ENCODE measurements around the gene ADNP.

Gene ADNP

DNA sequence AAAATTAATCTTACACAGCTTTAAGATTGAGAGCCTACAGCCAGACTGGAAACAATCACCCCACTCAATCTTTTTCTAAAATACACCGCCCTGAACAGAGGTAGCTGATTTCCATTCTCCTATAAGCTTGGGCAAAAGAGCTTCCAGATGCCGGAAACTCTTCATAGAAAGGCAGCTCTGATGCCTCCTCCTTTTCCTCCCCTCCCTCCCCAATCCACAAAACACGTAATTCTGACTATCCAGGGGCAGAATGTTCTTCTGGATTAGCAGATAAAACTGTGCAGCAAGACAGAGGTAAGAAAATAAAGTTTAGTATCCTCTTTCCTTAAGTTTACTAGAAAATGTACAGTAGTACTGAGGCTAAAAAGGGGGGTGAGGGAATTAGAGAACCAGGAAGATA is 15.8 kb downstream of the ADNP start:
- TF ChIP-seq TCF12 (IDR thresholded peaks at IDR 0.05; ENCODE audit: low read depth) (no peak), ZBTB7A (IDR thresholded peaks at IDR 0.05; ENCODE audit: low read depth) (no peak), YY1 (IDR thresholded peaks at IDR 0.05; ENCODE audit: low read depth) (no peak), TEAD4 (IDR thresholded peaks at IDR 0.05) (no peak), CEBPB (IDR thresholded peaks at IDR 0.05) (no peak), EGR1 (IDR thresholded peaks at IDR 0.05) (no peak), RAD21 (IDR thresholded peaks at IDR 0.05; ENCODE audit: low read depth) (no peak), CREB1 (IDR thresholded peaks at IDR 0.05; ENCODE audit: low read depth) (no peak), FOXM1 (IDR thresholded peaks at IDR 0.05; ENCODE audit: borderline replicate concordance, low read depth) (no peak)
- TF ChIP-seq, protein P1, sequence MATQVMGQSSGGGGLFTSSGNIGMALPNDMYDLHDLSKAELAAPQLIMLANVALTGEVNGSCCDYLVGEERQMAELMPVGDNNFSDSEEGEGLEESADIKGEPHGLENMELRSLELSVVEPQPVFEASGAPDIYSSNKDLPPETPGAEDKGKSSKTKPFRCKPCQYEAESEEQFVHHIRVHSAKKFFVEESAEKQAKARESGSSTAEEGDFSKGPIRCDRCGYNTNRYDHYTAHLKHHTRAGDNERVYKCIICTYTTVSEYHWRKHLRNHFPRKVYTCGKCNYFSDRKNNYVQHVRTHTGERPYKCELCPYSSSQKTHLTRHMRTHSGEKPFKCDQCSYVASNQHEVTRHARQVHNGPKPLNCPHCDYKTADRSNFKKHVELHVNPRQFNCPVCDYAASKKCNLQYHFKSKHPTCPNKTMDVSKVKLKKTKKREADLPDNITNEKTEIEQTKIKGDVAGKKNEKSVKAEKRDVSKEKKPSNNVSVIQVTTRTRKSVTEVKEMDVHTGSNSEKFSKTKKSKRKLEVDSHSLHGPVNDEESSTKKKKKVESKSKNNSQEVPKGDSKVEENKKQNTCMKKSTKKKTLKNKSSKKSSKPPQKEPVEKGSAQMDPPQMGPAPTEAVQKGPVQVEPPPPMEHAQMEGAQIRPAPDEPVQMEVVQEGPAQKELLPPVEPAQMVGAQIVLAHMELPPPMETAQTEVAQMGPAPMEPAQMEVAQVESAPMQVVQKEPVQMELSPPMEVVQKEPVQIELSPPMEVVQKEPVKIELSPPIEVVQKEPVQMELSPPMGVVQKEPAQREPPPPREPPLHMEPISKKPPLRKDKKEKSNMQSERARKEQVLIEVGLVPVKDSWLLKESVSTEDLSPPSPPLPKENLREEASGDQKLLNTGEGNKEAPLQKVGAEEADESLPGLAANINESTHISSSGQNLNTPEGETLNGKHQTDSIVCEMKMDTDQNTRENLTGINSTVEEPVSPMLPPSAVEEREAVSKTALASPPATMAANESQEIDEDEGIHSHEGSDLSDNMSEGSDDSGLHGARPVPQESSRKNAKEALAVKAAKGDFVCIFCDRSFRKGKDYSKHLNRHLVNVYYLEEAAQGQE (IDR thresholded peaks at IDR 0.05; ENCODE audit: low read depth): no peak
- TF ChIP-seq, protein P2, sequence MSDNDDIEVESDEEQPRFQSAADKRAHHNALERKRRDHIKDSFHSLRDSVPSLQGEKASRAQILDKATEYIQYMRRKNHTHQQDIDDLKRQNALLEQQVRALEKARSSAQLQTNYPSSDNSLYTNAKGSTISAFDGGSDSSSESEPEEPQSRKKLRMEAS (IDR thresholded peaks at IDR 0.05): no peak
- TF ChIP-seq, protein P3, sequence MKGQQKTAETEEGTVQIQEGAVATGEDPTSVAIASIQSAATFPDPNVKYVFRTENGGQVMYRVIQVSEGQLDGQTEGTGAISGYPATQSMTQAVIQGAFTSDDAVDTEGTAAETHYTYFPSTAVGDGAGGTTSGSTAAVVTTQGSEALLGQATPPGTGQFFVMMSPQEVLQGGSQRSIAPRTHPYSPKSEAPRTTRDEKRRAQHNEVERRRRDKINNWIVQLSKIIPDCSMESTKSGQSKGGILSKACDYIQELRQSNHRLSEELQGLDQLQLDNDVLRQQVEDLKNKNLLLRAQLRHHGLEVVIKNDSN (IDR thresholded peaks at IDR 0.05): no peak

DNA sequence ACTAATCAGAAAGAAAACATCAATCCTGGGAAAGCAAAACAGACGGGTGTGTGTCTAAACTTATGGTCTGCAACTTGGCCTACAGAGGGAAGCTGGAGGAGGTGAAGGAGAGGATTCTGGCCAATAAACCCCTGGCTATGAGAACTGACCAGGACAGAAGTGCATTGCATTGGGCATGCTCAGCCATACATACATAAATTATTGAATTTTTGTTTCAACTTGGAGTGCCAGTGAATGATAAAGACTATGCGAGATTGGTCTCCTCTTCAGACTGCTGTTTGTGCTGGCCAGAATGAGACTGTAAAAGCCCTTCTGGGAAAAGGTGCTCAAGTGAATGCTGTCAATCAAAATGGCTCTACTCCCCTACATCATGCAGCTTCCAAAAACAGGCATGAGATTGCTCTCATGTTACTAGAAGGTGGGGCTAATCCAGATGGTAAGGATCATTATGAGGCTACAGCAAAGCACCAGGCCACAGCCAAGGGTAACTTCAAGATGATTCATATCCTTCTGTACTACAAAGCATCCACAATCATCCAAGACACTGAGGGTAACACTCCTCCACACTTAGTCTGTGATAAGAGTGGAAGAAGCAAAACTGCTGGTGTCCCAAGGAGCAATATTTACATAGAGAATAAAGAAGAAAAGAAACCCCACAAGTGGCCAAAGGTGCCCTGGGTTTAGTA is 17.4 kb downstream of the ADNP start:
- TF ChIP-seq EP300 (IDR thresholded peaks at IDR 0.05; ENCODE audit: borderline replicate concordance) (no peak), ZBTB7A (IDR thresholded peaks at IDR 0.05; ENCODE audit: low read depth) (no peak), YY1 (IDR thresholded peaks at IDR 0.05; ENCODE audit: low read depth) (no peak), FOXM1 (IDR thresholded peaks at IDR 0.05; ENCODE audit: borderline replicate concordance, low read depth) (no peak), EGR1 (IDR thresholded peaks at IDR 0.05) (no peak), TEAD4 (IDR thresholded peaks at IDR 0.05) (no peak), CREB1 (IDR thresholded peaks at IDR 0.05; ENCODE audit: low read depth) (no peak), CEBPB (IDR thresholded peaks at IDR 0.05) (no peak), TCF12 (IDR thresholded peaks at IDR 0.05; ENCODE audit: low read depth) (no peak), RAD21 (IDR thresholded peaks at IDR 0.05; ENCODE audit: low read depth) (no peak)
- TF ChIP-seq, protein P1 (IDR thresholded peaks at IDR 0.05; ENCODE audit: low read depth): no peak
- TF ChIP-seq, protein P2 (IDR thresholded peaks at IDR 0.05): no peak

DNA sequence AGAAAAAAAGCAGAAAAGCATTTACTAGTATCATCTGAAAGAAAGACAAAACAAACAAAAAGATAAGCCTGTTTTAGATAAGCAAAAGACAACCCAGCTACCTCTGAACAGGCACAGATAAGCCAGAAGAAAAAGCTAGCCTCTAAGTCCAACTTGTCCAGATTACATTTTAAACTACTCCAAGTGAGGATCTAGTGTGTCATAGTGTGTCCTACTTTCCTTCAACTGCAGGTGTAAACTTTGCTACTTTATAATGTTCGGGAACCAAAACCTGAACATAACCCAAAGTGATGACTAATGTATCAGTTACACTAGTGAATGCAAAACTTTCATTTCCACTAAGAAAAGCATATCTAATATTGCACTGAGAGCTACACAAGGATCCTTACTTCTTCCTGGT is 19.5 kb downstream of the ADNP start:
- TF ChIP-seq EGR1 (IDR thresholded peaks at IDR 0.05): no peak
- TF ChIP-seq, protein P3 (IDR thresholded peaks at IDR 0.05): no peak
- TF ChIP-seq, protein P2 (IDR thresholded peaks at IDR 0.05): no peak
- no peak for TF ChIP-seq ZBTB7A (IDR thresholded peaks at IDR 0.05; ENCODE audit: low read depth)
- TF ChIP-seq YY1 (IDR thresholded peaks at IDR 0.05; ENCODE audit: low read depth): no peak
- TF ChIP-seq EP300 (IDR thresholded peaks at IDR 0.05; ENCODE audit: borderline replicate concordance): no peak
- no peak for TF ChIP-seq RAD21 (IDR thresholded peaks at IDR 0.05; ENCODE audit: low read depth)
- no peak for TF ChIP-seq FOXM1 (IDR thresholded peaks at IDR 0.05; ENCODE audit: borderline replicate concordance, low read depth)
- no peak for TF ChIP-seq CEBPB (IDR thresholded peaks at IDR 0.05)
- TF ChIP-seq TCF12 (IDR thresholded peaks at IDR 0.05; ENCODE audit: low read depth): no peak
- TF ChIP-seq NFIC (IDR thresholded peaks at IDR 0.05): no peak
- TF ChIP-seq TAF1 (IDR thresholded peaks at IDR 0.05; ENCODE audit: low read depth): no peak
- TF ChIP-seq, protein P1 (IDR thresholded peaks at IDR 0.05; ENCODE audit: low read depth): no peak
- no peak for TF ChIP-seq CREB1 (IDR thresholded peaks at IDR 0.05; ENCODE audit: low read depth)
- no peak for TF ChIP-seq TEAD4 (IDR thresholded peaks at IDR 0.05)

DNA sequence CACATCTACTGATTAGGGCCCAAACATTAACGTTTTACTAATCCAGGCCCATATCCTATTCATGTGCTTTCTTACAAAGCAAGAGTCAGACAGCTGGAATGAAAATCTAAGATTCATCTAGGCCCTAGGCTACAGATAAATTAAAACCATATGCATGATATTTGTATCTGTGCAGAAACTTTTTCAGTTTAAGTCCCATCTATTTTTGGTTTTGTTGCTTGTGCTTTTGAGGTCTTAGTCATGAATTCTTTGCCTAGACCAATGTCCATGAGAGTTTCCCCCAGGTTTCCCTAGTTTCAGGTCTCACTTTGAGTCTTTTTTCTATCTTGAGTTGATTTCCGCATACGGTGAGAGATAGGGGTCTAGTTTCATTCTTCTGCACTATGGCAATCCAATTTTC is 20.2 kb downstream of the ADNP start:
- TF ChIP-seq, protein P1 (IDR thresholded peaks at IDR 0.05; ENCODE audit: low read depth): no peak
- no peak for TF ChIP-seq EGR1 (IDR thresholded peaks at IDR 0.05)
- TF ChIP-seq CREB1 (IDR thresholded peaks at IDR 0.05; ENCODE audit: low read depth): no peak
- no peak for TF ChIP-seq YY1 (IDR thresholded peaks at IDR 0.05; ENCODE audit: low read depth)
- TF ChIP-seq, protein P2 (IDR thresholded peaks at IDR 0.05): no peak
- no peak for TF ChIP-seq ZBTB7A (IDR thresholded peaks at IDR 0.05; ENCODE audit: low read depth)
- TF ChIP-seq, protein P3 (IDR thresholded peaks at IDR 0.05): no peak

Data from Ishikawa (cell line).